Hematopoietic multipotent progenitor cell treated with erythropoietin and hydrocortisone succinate and interleukin-3 and kit ligand, for 4 days (in vitro differentiated cells): ENCODE measurements around the gene TTLL6.

ENCODE experiments used
- DNase-seq: peaks from one replicate; pipeline ENCODE4 v3.0.0-alpha.2; 2015

Gene TTLL6

DNA sequence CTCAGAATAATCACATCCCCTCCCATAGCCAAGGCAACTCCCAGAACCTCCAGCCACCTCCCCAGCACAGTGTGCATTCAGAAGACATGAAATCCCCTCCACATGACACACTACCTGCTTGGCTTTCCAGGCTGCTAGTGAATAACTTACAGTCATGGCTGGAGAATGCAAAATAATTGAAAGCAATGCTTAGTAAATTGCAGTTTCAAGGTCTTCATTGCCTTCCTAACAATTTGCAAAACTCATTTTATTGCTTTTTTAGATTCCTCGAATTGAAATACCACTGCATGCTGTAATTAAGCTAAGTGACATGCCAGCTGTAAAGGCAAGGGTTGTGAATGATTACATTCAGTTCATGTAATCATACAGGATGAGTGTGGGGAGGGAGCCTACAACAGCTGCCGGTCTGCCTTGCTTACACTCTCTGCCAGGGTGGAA lies 59.5 kb downstream of the TTLL6 start:
- no peak for DNase-seq

DNA sequence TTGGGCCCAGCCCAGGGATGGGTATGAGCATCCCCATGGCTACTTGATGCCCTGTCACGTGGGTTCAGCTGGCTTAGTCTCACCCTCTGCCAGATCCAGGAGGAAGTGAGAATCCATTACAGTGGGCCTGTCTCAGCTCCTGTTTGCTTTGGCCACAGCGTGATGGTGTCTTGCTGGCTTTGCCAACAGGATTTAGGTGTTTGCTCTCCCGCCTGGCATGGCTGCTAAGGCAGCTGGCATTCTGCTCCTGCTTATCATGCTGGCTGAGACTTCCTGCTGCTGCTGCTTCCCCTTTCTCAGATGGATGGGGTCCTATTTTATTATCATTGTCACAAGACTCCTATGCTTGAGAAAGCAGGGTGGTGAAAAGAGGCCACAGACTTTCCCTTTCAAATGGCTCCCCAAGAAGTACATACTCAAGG lies 60.2 kb downstream of the TTLL6 start:
- DNase-seq = peak; percentile 79

DNA sequence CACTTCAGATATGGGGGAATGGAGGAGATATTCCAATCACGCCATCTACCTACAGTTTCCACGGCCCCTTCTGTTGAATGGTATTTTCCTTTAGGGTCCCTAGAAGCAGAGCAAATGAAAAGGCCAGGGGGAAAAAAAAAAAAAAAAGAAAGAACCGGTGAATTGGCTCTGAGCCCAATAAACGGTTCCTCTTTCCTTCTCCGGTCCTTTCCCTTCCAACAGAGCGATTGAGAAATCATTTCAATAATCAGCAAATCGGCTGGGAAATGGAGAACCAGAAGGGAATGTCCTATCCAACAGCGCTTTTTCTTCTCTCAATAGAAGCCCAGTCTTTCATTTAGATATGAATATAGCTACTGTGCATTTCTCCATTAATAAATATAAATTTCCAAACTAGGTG lies 61.7 kb downstream of the TTLL6 start:
- DNase-seq = peak; percentile 35

GRCh38 chr17:48754500-48755261 lies 62.3 kb downstream of the TTLL6 start:
- DNase-seq = no peak

DNA sequence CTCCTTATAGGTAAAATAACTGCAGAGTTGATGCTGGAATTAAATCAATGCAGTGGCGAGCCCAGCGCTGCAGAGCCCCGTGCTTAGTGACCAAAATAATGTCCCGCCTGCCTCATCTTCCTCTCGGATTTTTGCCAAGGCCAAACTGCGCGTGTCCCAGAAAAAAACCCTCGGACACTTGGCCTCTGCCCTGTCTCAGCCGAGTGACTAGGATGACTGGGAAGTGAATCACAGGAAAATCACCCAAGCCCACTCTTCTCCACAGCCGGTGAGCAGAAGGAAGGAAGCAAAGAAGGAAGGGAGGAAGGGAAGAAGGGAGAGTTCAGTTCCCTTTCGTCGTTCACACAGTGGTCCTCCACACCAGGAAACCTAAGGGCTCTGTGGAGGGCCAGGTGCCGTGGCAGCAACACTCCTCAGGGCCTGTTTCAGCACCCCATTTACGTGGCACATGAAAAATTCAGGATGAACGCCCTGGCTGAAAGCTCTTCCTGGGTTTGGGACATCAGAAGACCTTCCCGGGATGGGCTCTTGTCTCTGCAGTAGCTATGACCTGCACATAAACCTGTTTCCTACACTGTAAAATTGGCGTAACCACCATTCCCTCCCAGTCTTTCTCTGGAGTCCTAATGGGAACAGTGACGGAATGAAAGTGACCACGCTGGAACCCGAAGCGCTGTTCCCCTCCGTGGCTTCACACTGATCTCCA lies 63.1 kb downstream of the TTLL6 start:
- no peak for DNase-seq

DNA sequence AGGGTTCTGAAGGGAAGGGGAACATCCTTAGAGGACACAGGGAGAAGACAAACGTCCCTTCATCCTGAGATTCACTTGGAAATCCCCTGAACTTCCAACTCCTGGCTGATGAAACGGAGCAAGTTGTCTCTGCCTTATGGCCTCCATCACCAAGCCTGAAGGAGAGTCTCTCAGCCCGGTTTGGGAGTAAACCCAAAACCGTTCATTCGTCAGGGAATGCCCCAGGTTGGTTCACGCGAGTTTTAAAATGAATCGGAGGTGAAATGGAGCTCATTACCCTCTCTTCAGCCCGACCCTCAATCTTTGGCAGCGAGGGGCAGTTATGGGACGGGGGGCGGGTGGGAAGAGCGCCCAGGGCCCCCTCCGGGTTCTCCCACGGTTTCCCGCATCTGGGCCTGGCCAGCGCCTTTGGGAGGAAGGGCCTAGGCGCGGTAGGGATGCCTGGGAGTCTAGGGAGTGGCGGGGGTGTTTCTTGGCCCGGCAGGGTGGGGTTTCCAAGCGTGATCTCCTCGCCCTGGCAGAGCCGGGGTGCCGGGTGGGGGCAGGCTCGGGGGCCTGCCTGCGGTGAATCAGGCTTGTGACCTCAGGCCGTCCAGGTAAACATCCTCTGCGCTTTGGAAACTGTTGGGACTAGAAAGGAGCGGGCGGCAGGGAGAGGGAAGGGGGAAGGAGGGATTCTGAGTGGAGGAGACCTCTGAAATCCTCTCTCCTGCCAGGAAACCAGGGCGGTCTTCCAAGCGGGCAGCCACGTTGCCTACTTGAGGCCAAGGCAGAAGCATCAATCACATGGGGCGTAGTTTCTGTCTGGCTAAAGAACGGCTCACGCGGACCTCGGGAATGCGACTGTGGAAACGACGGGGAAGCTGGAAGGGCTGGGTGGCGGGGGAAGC lies 64.4 kb downstream of the TTLL6 start:
- no peak for DNase-seq

GRCh38 chr17:48751733-48752398 lies 65.2 kb downstream of the TTLL6 start:
- no peak for DNase-seq

GRCh38 chr17:48751172-48751571 lies 65.9 kb downstream of the TTLL6 start:
- no peak for DNase-seq

- DNase-seq = no peak
These were observed 67.1 kb downstream of the TTLL6 start for GRCh38 chr17:48749621-48750553.

DNA sequence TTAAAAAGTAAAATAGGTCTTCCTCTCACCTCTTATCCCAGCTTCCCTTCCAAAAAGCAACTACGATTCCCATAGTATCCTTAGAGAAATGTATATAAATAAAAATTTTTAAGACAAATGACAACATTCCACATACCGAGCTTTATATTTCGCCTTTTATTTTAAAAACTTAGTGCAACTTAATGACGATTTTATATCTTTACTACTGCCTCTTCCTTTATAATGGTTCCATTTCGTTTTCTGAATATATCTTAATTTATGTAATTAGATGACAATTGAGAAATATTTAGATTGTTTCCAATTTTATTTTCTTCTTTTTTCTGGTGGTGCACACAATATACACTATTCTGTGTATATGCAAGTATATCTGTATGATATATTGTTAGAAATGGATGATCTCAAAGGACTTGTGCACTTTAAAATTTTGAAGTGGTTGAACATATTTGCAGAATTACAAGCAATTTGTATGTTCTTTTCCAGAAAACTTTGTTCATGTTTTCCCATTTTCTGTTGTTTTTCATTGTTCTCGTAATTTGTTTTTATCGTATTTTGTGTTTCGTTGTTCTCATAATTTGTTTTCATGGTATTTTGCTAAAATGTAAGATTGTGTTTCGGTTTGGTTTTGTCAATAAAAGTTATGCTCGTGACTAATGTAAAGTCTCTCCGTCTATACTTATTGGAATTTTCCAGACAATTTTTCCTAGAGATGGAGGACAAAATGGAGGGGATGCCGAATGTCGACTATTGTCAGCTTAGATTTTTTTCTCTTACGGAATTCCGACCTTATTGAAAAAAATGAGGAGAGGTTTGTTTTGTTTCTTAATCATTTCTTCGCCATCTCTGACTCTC lies 68.1 kb downstream of the TTLL6 start:
- DNase-seq = no peak

- no peak for DNase-seq
These were observed 69.3 kb downstream of the TTLL6 start for GRCh38 chr17:48747445-48748363.

DNA sequence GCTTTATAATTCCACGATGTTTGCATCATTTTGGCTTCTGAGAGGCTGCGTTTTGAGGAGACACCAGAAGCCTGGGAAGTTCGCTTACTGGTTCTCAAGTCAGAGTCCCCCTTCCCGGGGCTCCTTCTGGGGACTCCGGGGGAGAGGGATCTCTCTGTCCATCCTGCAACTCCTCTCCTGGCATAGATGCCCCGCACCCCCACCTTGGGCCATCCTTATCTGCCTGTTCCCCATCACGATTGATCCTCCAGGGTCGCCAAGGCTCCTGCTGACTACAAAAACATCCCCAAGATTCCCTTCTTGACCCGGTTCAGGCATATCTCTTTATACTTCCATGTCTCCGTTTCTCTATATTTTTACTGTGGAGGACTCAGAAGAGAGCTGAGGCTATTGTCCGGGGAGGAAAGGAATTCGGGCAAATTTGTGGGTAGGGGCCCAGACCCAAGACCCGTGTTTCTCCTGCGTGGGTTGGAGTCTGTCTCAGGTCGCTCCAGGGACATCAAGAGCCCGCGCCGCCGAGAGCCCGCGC lies 70.0 kb downstream of the TTLL6 start:
- no peak for DNase-seq

- DNase-seq = no peak
These were observed 71.4 kb downstream of the TTLL6 start for GRCh38 chr17:48745381-48746275.

DNA sequence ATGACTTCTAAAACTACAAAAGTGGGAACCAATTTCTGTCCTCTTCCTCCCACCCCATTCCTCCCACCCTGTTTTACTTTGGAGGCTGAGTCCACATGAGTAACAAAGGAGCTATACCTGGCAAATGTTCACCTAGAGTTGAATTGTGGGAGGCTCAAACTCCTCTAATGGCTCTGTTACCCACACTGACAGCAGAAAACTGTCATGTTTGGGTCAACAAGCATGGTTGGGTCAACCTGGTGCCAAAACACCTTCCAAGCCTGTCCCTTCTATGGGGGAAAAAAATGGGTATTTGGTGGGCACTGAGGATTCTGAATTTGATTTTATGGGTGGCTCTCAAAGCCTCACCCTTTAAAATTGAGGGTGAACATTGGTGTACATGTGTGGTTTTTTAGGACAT lies 76.5 kb downstream of the TTLL6 start:
- DNase-seq = no peak

- no peak for DNase-seq
These were observed 78.1 kb downstream of the TTLL6 start for GRCh38 chr17:48738803-48739526.

DNA sequence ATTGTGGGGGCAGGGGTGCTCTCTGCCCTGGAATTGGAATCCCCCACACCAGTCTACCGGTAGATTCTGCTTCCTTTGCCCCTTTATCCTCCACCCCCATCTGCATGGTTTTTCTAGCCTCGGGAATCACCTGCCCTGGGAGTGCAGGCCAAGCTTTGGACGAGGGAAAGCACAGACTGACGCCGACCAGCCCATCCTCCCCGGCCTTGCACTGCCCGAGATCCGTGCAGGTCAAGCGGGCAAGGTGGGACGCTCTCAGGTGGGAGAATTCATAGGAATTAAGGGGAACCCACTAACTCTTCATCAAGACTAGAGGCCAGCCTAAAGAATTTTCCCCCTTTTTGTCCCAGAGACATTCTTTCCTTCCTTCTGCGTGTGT lies 78.6 kb downstream of the TTLL6 start:
- DNase-seq = no peak

- no peak for DNase-seq
These were observed 79.5 kb downstream of the TTLL6 start for GRCh38 chr17:48737330-48738043.
